Measurements from ENCODE around the gene ROBO1.
A peak's percentile ranks its signal among the peaks of the same experiment; 100 is the strongest.

- peak; percentile 67 for TF ChIP-seq CTCF (conservative IDR thresholded peaks at IDR 0.05)
- TF ChIP-seq ZFX (IDR thresholded peaks at IDR 0.05): no peak
Observed at GRCh38 chr3:78741066-78741645, 1026.6 kb downstream of the ROBO1 start.
